Panc1 (cell line): ENCODE measurements around the gene SUGCT. TPM values are rescaled to one million over a fixed set of nuclear protein-coding genes. Genes with fewer than 3 reads are reported as not detected.

Experiments used
- ATAC-seq: fragments of 200-7000 bp; cut with Tn5 transposase; 2 replicates; pipeline ENCODE4 v1.9.1; 2020; ENCODE audit warnings: mild to moderate bottlenecking, moderate library complexity
- BruUV-seq: library from RNA; stranded (reverse); fragments of 400-500 nt; replicated peaks from 2 replicates; lab custom pipeline; 2021; lab: Mats Ljungman, UMichigan
- CTCF ChIA-PET: fragments of 300-600 bp; sonication (Branson Sonifier 250); formaldehyde crosslinking; loops from one replicate; lab custom pipeline; 2022; ENCODE audit warnings: antibody characterized with exemption; lab: Charles Lee
- POLR2A ChIA-PET: fragments of 300-600 bp; sonication (Branson Sonifier 250); formaldehyde crosslinking; loops from one replicate; lab custom pipeline; 2022; ENCODE audit warnings: antibody characterized with exemption; lab: Charles Lee
- DNase-seq: peaks from one replicate; pipeline ENCODE4 v3.0.0-alpha.2; 2010; ENCODE audit warnings: low read depth, low spot score
- H3K27ac ChIP-seq: 2 replicates; pipeline ENCODE4 v1.5.1; 2011; ENCODE audit warnings: mild to moderate bottlenecking, low read length, inconsistent platforms
- H3K27me3 ChIP-seq: fragments of 200-500 bp; sonication (Bioruptor generic); 2 replicates; pipeline ENCODE4 v1.6.0; 2014; ENCODE audit warnings: low read length, inconsistent platforms; ENCODE audit not compliant: control insufficient read depth, insufficient read depth
- H3K36me3 ChIP-seq: fragments of 200-500 bp; sonication (Bioruptor generic); 2 replicates; pipeline ENCODE4 v1.5.1; 2014; ENCODE audit warnings: inconsistent platforms, mild to moderate bottlenecking, low read length, moderate library complexity; ENCODE audit not compliant: control insufficient read depth, insufficient read depth
- H3K4me1 ChIP-seq: 2 replicates; pipeline ENCODE4 v1.5.1; 2011; ENCODE audit warnings: inconsistent platforms, mild to moderate bottlenecking, low read length, moderate library complexity; ENCODE audit not compliant: control insufficient read depth, insufficient read depth
- H3K4me3 ChIP-seq, 2 experiments: 2 replicates each; pipeline ENCODE4 v1.5.1; 2011 to 2012; ENCODE audit warnings: low read depth in 2 of 2, low read length in 2 of 2, mild to moderate bottlenecking in 2 of 2, inconsistent platforms in 1 of 2, moderate library complexity in 1 of 2
- H3K9me3 ChIP-seq: fragments of 200-500 bp; sonication (Bioruptor generic); 2 replicates; pipeline ENCODE4 v1.5.1; 2014; ENCODE audit warnings: low read depth, mild to moderate bottlenecking, inconsistent platforms, low read length, moderate library complexity; ENCODE audit not compliant: control insufficient read depth, insufficient read depth
- CTCF ChIP-seq: fragments of 450-650 bp; IDR thresholded peaks from 2 replicates; pipeline ENCODE4 v1.5.1; 2017; ENCODE audit warnings: mild to moderate bottlenecking
- POLR2AphosphoS5 ChIP-seq: IDR thresholded peaks from 2 replicates; pipeline ENCODE4 v1.6.1; 2012; ENCODE audit warnings: mild to moderate bottlenecking, low read depth, low read length, moderate library complexity
- REST ChIP-seq, 2 experiments: IDR thresholded peaks; 2 replicates each; pipeline ENCODE4 v1.6.1; 2011 to 2012; ENCODE audit warnings: low read depth in 2 of 2, control low read depth in 1 of 2, low read length in 1 of 2, mild to moderate bottlenecking in 1 of 2, moderate library complexity in 1 of 2; ENCODE audit not compliant: insufficient read depth in 1 of 2
- SIN3A ChIP-seq: IDR thresholded peaks from 2 replicates; pipeline ENCODE4 v1.6.1; 2012; ENCODE audit warnings: low read depth, mild to moderate bottlenecking, low read length, moderate library complexity, borderline replicate concordance; ENCODE audit not compliant: insufficient read depth
- TCF7L2 ChIP-seq: IDR thresholded peaks from 2 replicates; pipeline ENCODE4 v1.6.1; 2011; ENCODE audit warnings: mild to moderate bottlenecking, low read depth, low read length, inconsistent platforms
- in situ Hi-C: cut with HindIII; loops from 2 replicates; pipeline ENCODE4 v1.10.0; 2016; ENCODE audit warnings: low sequenced_read_pairs, low pct_unique_long_range_greater_than_20kb
- intact Hi-C: fragments of 100-400 bp; cut with micrococcal nuclease; formaldehyde crosslinking; loops from one replicate; pipeline ENCODE4 v1.10.0; 2022; ENCODE audit not compliant: unreplicated experiment
- total RNA-seq: library from RNA; stranded (reverse); gene quantifications from one replicate; pipeline ENCODE4 v1.2.1, GENCODE V29; 2021; ENCODE audit not compliant: unreplicated experiment

SUGCT gene
- total RNA-seq, 1 experiment from 2014 or later = 3.1 TPM

DNA sequence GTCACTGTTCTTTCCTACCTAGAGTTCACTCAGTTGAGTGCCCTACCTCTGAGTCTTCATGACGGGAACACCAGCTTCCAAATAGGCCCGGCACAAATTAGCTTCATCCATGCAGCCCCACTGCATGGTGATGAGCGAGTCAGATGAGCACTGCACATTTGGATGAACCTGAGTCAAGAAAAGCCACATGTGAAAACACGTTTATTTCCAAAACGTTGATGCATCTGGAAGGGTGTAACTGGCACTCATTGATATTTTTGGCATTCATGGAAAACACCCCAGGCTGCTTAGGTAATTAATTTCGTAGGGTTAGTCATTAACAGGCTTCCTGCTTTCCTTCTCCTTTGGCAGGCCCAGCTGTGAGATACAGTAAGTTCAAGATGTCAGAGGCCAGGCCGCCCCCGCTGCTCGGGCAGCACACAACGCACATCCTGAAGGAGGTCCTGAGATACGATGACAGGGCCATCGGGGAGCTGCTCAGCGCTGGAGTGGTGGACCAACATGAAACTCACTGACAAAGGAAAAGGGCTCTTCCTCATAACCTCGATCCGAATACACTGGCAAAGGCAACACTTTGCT lies 725.2 kb downstream of the SUGCT start:
- Histone ChIP-seq H3K4me3 (no peak overlapping the region), H3K27me3 (no peaks in the 10 kb centered on the region), H3K9me3 (no peaks in the 10 kb centered on the region), H3K27ac (no peak overlapping the region), H3K4me1 (no peaks in the 10 kb centered on the region), H3K36me3 (no peaks in the 10 kb centered on the region)
- DNase-seq (no peak), ATAC-seq (no peak)
- POLR2A ChIA-PET = no interaction called here
- intact Hi-C loops (no loop called here), in situ Hi-C loops (no loop called here)
- CTCF ChIA-PET = no interaction called here
- no TSS peak for BruUV-seq
- TF ChIP-seq TCF7L2 (no peak), CTCF (no peak), REST (IDR thresholded peaks at IDR 0.05; ENCODE audit: insufficient read depth in 1 of 2, low read depth in 2 of 2, low read length in 1 of 2) (no peak), SIN3A (no peak), POLR2AphosphoS5 (no peak)

GRCh38 chr7:40865441-40866233 lies 730.8 kb downstream of the SUGCT start:
- ChIA-PET CTCF (no interaction called here), POLR2A (no interaction called here)
- no peak for TF ChIP-seq CTCF
- no peak for TF ChIP-seq SIN3A
- no peak for TF ChIP-seq REST (IDR thresholded peaks at IDR 0.05; ENCODE audit: insufficient read depth in 1 of 2, low read depth in 2 of 2, low read length in 1 of 2)
- no peak for TF ChIP-seq TCF7L2
- TF ChIP-seq POLR2AphosphoS5 = no peak
- no peak overlapping the region for H3K27ac ChIP-seq
- no peaks in the 10 kb centered on the region for H3K4me1 ChIP-seq
- intact Hi-C loops = no loop called here
- no peaks in the 10 kb centered on the region for H3K27me3 ChIP-seq
- DNase-seq = no peak
- ATAC-seq = no peak
- in situ Hi-C loops = no loop called here
- no peaks in the 10 kb centered on the region; the same call in 1 of the 2 replicates for H3K9me3 ChIP-seq
- H3K36me3 ChIP-seq = no peaks in the 10 kb centered on the region
- BruUV-seq = no TSS peak
- H3K4me3 ChIP-seq = no peak overlapping the region
